RKO (cell line): ENCODE data around the gene DOLK.
A peak's percentile ranks its signal among the peaks of the same experiment; 100 is the strongest.
"Not testable (repeated sequence)": the region's sequence is repeated elsewhere in the genome, so short reads cannot be mapped to it uniquely, and the experiment has no call there.

ENCODE experiments used
- DNase-seq: peaks from one replicate; pipeline ENCODE4 v3.0.0-alpha.2; 2016; ENCODE audit warnings: low spot score

The DOLK gene

GRCh38 chr9:128947527-128948301 lies at the start of gene DOLK, which contains the start of gene NUP188:
Gene DOLK, minus strand, starts transcription at chr9:128947603. Its CDS starts 300 bp downstream, at chr9:128947303.
Gene NUP188, plus strand, starts transcription at chr9:128947699. Its CDS starts 21 bp downstream, at chr9:128947720.
- DNase-seq = peak; percentile 97

GRCh38 chr9:128995791-128996190 lies 48.4 kb upstream of the DOLK start:
- no peak for DNase-seq

GRCh38 chr9:128992995-128993394 lies 45.6 kb upstream of the DOLK start:
- peak; percentile 58 for DNase-seq

- DNase-seq = peak; percentile 73
These were observed 40.4 kb upstream of the DOLK start for GRCh38 chr9:128987805-128988204.

GRCh38 chr9:128986671-128987070 lies 39.3 kb upstream of the DOLK start:
- no peak for DNase-seq

GRCh38 chr9:128983536-128983935 lies 36.1 kb upstream of the DOLK start:
- DNase-seq = no peak

GRCh38 chr9:128979111-128979510 lies 31.7 kb upstream of the DOLK start:
- no peak for DNase-seq

GRCh38 chr9:128972956-128973355 lies 25.6 kb upstream of the DOLK start:
- peak; percentile 78 for DNase-seq

- no peak for DNase-seq
These were observed 22.1 kb upstream of the DOLK start for GRCh38 chr9:128969491-128969890.

- DNase-seq = not testable (repeated sequence)
These were observed 14.0 kb upstream of the DOLK start for GRCh38 chr9:128961403-128961802.

- no peak for DNase-seq
These were observed 201 bp downstream of the DOLK start for GRCh38 chr9:128947277-128947526.

GRCh38 chr9:128946571-128947276 lies 679 bp downstream of the DOLK start:
- peak; percentile 56 for DNase-seq

GRCh38 chr9:128945798-128946501 lies 1.5 kb downstream of the DOLK start:
- DNase-seq = no peak

- DNase-seq = not testable (repeated sequence)
These were observed 2.4 kb downstream of the DOLK start for GRCh38 chr9:128944966-128945365.

- no peak for DNase-seq
These were observed 3.4 kb downstream of the DOLK start for GRCh38 chr9:128943832-128944620.

- DNase-seq = no peak
These were observed 6.3 kb downstream of the DOLK start for GRCh38 chr9:128940946-128941755.

- DNase-seq = no peak
These were observed 7.0 kb downstream of the DOLK start for GRCh38 chr9:128940271-128940921.

- DNase-seq = no peak
These were observed 9.9 kb downstream of the DOLK start for GRCh38 chr9:128937310-128938165.

- no peak for DNase-seq
These were observed 11.1 kb downstream of the DOLK start for GRCh38 chr9:128936171-128936865.
